Activated CD4-positive, alpha-beta T cell treated with anti-CD3 and anti-CD28 coated beads, Interleukin-2, amount 10 ng/mL, durations not matched to agents 24 days and 14 days (primary cell): ENCODE measurements around the gene FRMD4A. TPM values are rescaled to one million over a fixed set of nuclear protein-coding genes. Genes with fewer than 3 reads are reported as not detected.
A peak's percentile ranks its signal among the peaks of the same experiment; 100 is the strongest.
"Not testable (repeated sequence)": the region's sequence is repeated elsewhere in the genome, so short reads cannot be mapped to it uniquely, and the experiment has no call there.

Source experiments
- DNase-seq: peaks from one replicate; pipeline ENCODE4 v3.0.0; 2022
- H3K27ac Mint-ChIP-seq: one replicate; pipeline ENCODE4 v1.8.0; 2022; ENCODE audit warnings: mild to moderate bottlenecking, mixed read lengths
- H3K27me3 Mint-ChIP-seq: one replicate; pipeline ENCODE4 v1.8.0; 2022; ENCODE audit warnings: mixed read lengths
- H3K36me3 Mint-ChIP-seq: one replicate; pipeline ENCODE4 v1.8.0; 2022; ENCODE audit warnings: low read depth, mild to moderate bottlenecking, mixed read lengths
- H3K4me1 Mint-ChIP-seq: one replicate; pipeline ENCODE4 v1.8.0; 2021; ENCODE audit warnings: mixed read lengths
- H3K4me3 Mint-ChIP-seq: one replicate; pipeline ENCODE4 v1.8.0; 2022; ENCODE audit warnings: mild to moderate bottlenecking, moderate library complexity, mixed read lengths
- H3K9me3 Mint-ChIP-seq: one replicate; pipeline ENCODE4 v1.8.0; 2021; ENCODE audit warnings: mixed read lengths
- intact Hi-C: fragments of 100-400 bp; cut with micrococcal nuclease; formaldehyde crosslinking; loops from one replicate; pipeline ENCODE4 v1.15.1; 2023
- total RNA-seq: library from RNA; stranded (reverse); gene quantifications from 2 replicates; pipeline ENCODE4 v1.2.3, GENCODE V29; 2022

The FRMD4A gene
- total RNA-seq, 1 donor from 2014 or later = 0.98 TPM

DNA sequence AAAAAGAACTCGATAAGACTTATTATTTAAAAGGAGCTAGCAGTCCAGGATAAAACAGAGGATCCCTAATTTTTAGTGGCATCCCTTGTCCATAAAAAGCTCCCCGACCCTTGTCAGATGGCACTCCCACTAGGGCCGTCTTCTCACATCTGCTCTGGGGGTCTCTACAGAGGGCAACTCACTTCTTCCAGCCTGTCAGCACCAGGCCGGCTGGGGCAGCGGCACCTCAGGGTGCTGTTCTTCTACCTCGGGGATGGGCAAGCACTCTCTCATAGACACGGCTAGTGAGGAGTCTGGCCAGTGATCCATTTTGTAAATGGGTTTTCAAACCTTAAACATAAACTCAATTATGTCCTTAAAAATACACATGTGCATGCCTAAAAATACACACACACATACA lies 609.2 kb downstream of the FRMD4A start:
- Mint-ChIP-seq H3K36me3 (no peaks in the 10 kb centered on the region), H3K27me3 (peaks cover 11% of the 10 kb centered on the region), H3K27ac (no peak overlapping the region), H3K4me3 (no peak overlapping the region), H3K9me3 (peaks cover 5% of the 10 kb centered on the region), H3K4me1 (peaks cover 16% of the 10 kb centered on the region)
- no peak for DNase-seq
- intact Hi-C loops = no loop called here

DNA sequence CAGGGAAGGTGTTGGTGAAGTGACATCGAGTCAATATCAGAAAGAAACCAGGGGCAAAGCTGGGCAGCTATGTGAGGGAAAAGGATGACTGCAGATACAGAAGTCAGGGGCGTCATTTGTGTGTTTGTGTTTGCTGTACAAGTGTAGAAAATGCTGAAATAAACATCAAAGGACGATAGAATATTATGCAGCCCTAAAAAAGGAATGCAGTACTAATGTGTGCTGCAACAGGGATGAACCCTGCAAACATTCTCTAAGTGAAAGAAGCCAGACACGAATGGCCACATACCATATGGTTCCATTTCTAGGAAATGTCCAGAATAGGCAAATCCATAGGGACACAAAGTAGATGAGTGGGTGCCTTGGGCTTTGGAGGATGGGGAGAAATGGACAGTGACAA lies 610.0 kb downstream of the FRMD4A start:
- Mint-ChIP-seq H3K4me1 (peaks cover 16% of the 10 kb centered on the region), H3K27me3 (peaks cover 11% of the 10 kb centered on the region), H3K4me3 (no peak overlapping the region), H3K27ac (no peak overlapping the region), H3K36me3 (no peaks in the 10 kb centered on the region), H3K9me3 (peaks cover 5% of the 10 kb centered on the region)
- DNase-seq = no peak
- intact Hi-C loops = no loop called here

- Mint-ChIP-seq H3K36me3 (no peaks in the 10 kb centered on the region), H3K4me1 (peaks cover 16% of the 10 kb centered on the region), H3K9me3 (peaks cover 5% of the 10 kb centered on the region), H3K27ac (no peak overlapping the region), H3K27me3 (peaks cover 11% of the 10 kb centered on the region), H3K4me3 (no peak overlapping the region)
- DNase-seq = no peak
- intact Hi-C loops = no loop called here
These were observed 611.3 kb downstream of the FRMD4A start for GRCh38 chr10:13719425-13719824.

DNA sequence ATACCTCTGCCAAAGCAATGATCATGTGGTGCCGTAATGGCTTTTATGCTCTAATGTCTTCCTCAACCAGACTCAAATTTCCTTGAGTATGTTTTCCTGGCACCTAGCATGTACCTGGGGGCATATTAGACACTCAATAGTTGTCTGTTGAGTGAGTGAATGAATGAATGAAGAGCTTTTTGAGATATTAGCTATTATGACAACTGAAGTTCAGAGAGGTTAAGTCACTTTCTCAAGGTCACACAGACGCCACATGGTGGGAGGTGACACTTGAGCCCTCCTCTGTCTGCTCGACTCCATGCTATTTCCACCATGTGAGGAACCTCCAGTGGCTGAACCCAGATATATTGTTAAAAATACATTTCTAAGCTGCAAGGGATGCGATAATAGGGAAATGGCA lies 611.9 kb downstream of the FRMD4A start:
- Mint-ChIP-seq H3K27ac (no peak overlapping the region), H3K4me3 (peak overlapping the region; percentile 63), H3K9me3 (peaks cover 5% of the 10 kb centered on the region), H3K27me3 (peaks cover 11% of the 10 kb centered on the region), H3K4me1 (peaks cover 16% of the 10 kb centered on the region), H3K36me3 (no peaks in the 10 kb centered on the region)
- intact Hi-C loops = no loop called here
- no peak for DNase-seq

GRCh38 chr10:13717936-13718772 lies 612.6 kb downstream of the FRMD4A start:
- H3K27ac Mint-ChIP-seq = no peak overlapping the region
- intact Hi-C loops = no loop called here
- H3K9me3 Mint-ChIP-seq = peaks cover 5% of the 10 kb centered on the region
- peaks cover 12% of the 10 kb centered on the region for H3K4me1 Mint-ChIP-seq
- no peaks in the 10 kb centered on the region for H3K36me3 Mint-ChIP-seq
- H3K27me3 Mint-ChIP-seq = peaks cover 11% of the 10 kb centered on the region
- H3K4me3 Mint-ChIP-seq = peak overlapping the region; percentile 63
- DNase-seq = peak; percentile 68

DNA sequence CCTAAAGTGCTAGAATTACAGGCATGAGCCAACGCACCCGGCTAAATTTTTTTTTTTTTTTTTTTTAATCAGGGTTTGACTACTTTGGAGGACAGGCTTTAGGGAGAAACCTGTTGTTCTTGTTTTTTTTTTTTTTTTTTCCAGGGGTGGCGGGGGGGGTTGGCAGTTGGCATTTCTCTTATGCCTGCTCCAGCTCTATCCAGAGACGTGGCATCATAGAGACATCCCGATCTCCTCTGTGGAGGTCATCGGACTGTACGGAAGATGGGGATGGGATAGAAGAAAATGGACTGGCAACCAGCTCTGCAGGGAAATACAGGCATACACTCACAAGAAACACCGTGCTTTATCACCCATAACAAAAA lies 613.2 kb downstream of the FRMD4A start:
- Mint-ChIP-seq H3K27ac (no peak overlapping the region), H3K4me1 (peaks cover 15% of the 10 kb centered on the region), H3K4me3 (peak overlapping the region; percentile 63), H3K36me3 (no peaks in the 10 kb centered on the region), H3K9me3 (peaks cover 5% of the 10 kb centered on the region), H3K27me3 (peaks cover 11% of the 10 kb centered on the region)
- DNase-seq = no peak
- intact Hi-C loops = no loop called here

DNA sequence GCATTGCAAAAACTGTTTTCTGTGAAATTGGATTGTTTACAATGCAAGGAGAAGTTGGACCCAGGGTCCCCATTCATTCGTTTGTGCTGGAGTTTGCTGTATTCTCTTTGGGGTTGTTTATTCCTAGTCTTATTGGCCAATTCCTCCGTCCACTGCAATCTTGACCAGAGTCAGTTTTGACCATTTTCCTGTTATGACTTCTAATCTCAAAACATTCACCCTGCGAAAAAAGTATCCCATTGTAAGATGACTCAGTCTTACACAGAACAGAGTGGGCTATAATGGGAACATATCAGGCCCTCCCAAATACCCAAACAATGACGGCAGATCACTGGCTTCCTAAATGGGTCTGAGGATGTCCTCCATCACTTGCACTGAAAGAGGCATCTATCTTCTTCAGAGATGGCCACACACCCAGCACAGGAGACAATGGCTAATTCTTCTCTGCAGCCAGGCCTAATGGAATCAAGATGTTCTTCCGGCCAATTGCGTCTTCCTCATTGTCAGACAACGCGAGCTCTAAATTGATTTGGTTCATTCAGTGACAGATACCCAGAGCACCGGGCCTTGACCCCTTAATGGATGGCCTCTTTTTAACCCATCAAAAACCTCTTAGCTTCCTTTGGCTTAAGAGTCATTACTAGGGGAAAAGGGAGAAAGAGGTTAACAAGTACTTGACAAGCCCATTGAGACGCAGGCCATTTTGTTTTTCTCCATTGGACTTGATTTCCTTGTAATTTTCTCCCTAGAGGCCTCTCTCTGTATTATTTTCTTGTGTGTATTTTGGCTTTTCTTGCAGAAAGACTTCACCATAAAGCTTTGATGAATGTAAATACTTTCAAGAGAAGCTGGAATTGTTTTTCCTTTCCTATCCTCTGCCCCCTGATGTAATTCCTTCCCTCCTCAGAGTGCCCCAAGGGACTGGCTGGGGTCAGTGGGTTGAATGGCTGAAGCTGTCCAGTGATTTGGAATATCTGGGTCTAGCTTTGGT lies 614.3 kb downstream of the FRMD4A start:
- intact Hi-C loops = no loop called here
- Mint-ChIP-seq H3K27ac (no peak overlapping the region), H3K27me3 (peaks cover 11% of the 10 kb centered on the region), H3K4me3 (no peak overlapping the region), H3K4me1 (peaks cover 18% of the 10 kb centered on the region), H3K9me3 (peaks cover 5% of the 10 kb centered on the region), H3K36me3 (no peaks in the 10 kb centered on the region)
- DNase-seq = no peak

DNA sequence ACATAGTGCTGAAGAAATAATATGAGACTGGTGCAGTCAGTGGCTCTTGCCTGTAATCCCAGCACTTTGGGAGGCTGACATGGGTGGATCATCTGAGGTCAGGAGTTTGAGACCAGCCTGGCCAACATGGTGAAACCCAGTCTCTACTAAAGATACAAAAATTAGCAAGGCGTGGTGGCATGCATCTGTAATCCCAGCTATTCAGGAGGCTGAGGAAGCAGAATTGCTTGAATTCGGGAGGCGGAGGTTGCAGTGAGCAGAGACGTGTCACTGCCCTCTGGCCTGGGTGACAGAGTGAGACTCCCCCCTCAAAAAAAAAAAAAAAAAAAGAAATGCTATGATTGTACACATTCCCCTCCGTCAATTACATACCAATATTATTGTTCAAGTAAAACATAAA lies 615.1 kb downstream of the FRMD4A start:
- DNase-seq, H3K9me3 Mint-ChIP-seq, H3K4me3 Mint-ChIP-seq, H3K36me3 Mint-ChIP-seq, H3K27ac Mint-ChIP-seq, intact Hi-C loops: not testable (repeated sequence)
- peaks cover 11% of the 10 kb centered on the region for H3K27me3 Mint-ChIP-seq
- H3K4me1 Mint-ChIP-seq = peaks cover 18% of the 10 kb centered on the region

DNA sequence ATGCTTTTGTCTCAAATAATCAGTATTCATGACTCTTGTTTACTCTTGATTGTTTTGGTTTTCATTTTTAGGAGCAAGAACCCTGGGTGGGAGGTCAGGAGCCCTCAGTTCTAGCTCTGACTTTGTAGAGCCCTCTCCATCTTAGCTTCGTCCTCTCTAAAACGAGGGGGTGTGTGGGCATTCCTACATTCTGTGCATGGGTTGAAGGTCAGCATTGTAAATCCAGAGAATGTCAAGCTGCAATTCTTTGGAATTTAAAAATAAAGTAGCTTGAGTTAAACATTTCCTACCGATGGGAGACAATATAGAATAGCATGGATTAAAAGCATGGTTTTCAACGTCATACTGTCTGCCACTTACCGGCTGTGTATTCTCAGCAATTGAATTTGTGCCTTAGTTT lies 615.6 kb downstream of the FRMD4A start:
- no peaks in the 10 kb centered on the region for H3K36me3 Mint-ChIP-seq
- H3K4me3 Mint-ChIP-seq = no peak overlapping the region
- peaks cover 11% of the 10 kb centered on the region for H3K27me3 Mint-ChIP-seq
- DNase-seq = no peak
- H3K9me3 Mint-ChIP-seq = no peaks in the 10 kb centered on the region
- H3K4me1 Mint-ChIP-seq = peaks cover 18% of the 10 kb centered on the region
- intact Hi-C loops = no loop called here
- no peak overlapping the region for H3K27ac Mint-ChIP-seq

GRCh38 chr10:13712837-13713581 lies 617.7 kb downstream of the FRMD4A start:
- Mint-ChIP-seq H3K27me3 (peaks cover 4% of the 10 kb centered on the region), H3K27ac (no peak overlapping the region), H3K4me1 (peaks cover 13% of the 10 kb centered on the region), H3K4me3 (no peak overlapping the region), H3K36me3 (no peaks in the 10 kb centered on the region), H3K9me3 (no peaks in the 10 kb centered on the region)
- intact Hi-C loops = no loop called here
- no peak for DNase-seq

DNA sequence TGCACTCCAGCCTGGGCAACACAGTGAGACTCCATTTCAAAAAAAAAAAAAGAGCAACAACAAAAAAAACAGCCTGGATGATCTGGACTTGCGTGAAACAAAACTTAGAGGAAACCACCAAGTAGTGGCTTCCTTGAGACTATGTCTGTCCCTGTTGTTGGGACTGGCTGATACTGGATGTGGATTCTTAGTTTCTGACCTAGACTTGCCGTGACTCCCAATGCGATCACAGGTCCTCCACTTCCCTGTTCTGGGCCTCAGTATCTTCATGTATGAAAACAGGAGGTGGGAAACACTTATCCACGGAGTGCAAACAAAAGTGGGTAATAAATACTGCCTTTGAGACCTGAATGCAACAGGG lies 618.3 kb downstream of the FRMD4A start:
- Mint-ChIP-seq H3K27me3 (peaks cover 8% of the 10 kb centered on the region), H3K36me3 (no peaks in the 10 kb centered on the region), H3K4me3 (no peak overlapping the region), H3K27ac (no peak overlapping the region), H3K9me3 (no peaks in the 10 kb centered on the region), H3K4me1 (peaks cover 12% of the 10 kb centered on the region)
- no peak for DNase-seq
- intact Hi-C loops = no loop called here

GRCh38 chr10:13711291-13711690 lies 619.4 kb downstream of the FRMD4A start:
- intact Hi-C loops = no loop called here

DNA sequence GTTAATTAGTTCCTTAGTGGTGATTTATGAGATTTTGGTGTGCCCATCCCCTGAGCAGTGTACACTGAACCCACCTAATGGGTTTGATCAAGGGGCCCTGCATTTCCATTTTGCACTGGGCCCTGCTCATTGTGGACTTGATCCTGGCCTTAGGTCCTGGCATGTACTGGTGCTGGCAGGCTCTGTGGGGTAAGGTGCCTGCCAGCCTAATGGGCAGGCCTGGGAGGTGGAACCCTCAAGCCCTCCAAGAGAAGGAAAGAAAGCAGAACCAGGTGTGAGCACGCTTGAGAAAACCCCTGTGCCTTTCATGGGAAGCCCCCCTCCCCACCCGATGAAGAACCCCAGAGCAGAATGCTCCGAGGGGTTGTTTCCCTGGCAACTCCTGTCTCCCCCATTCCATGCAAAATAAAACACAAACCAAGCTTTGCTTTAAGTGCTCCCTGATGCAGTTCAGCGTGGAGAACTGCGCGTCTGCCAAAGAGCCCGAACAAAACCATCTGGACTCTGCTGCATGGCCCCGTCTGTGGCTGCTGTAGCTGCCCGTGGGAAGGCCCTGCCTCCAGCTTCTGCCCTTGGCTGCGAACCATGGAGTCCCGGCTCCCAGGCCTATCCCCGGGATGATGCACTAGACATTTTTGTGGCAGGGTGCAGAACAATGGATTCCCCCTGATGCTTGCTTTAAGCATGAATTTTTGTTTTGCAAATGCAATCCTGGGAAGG lies 620.6 kb downstream of the FRMD4A start:
- Mint-ChIP-seq H3K4me3 (no peak overlapping the region), H3K27ac (no peak overlapping the region), H3K4me1 (peaks cover 22% of the 10 kb centered on the region), H3K9me3 (no peaks in the 10 kb centered on the region), H3K27me3 (peaks cover 24% of the 10 kb centered on the region), H3K36me3 (no peaks in the 10 kb centered on the region)
- DNase-seq = no peak
- intact Hi-C loops = no loop called here

More at GRCh38 chr10:13711291-13711690, 619.4 kb downstream of the FRMD4A start:
- Mint-ChIP-seq H3K27ac (no peak overlapping the region), H3K36me3 (no peaks in the 10 kb centered on the region), H3K4me1 (peaks cover 22% of the 10 kb centered on the region), H3K4me3 (no peak overlapping the region), H3K9me3 (no peaks in the 10 kb centered on the region), H3K27me3 (peaks cover 19% of the 10 kb centered on the region)
- DNase-seq = no peak
